Uterus (tissue), 4 donors: Measurements from ENCODE around the gene MAGI2. TPM values are rescaled to one million over a fixed set of nuclear protein-coding genes. Genes with fewer than 3 reads are reported as not detected.
"Not testable (repeated sequence)": the region's sequence is repeated elsewhere in the genome, so short reads cannot be mapped to it uniquely, and the experiment has no call there.

Source experiments
- DNase-seq, 2 donors: peaks; one replicate each; pipeline ENCODE4 v3.0.0-alpha.2; 2019 to 2020
- H3K27ac ChIP-seq, 2 donors: fragments of 200-600 bp; sonication (generic); 1 replicate in 1 of 2; 2 replicates in 1 of 2; pipeline ENCODE4 v1.5.1; 2016 to 2018
- H3K27me3 ChIP-seq, 2 donors: fragments of 200-600 bp; sonication (generic); one replicate each; pipeline ENCODE4 v1.5.1; 2018 to 2019; ENCODE audit warnings: control low read depth in 1 of 2
- H3K36me3 ChIP-seq, 2 donors: fragments of 200-600 bp; sonication (generic); one replicate each; pipeline ENCODE4 v1.5.1; 2019; ENCODE audit warnings: control low read depth in 1 of 2
- H3K4me1 ChIP-seq, 2 donors: fragments of 200-600 bp; sonication (generic); one replicate each; pipeline ENCODE4 v1.5.1; 2018 to 2019; ENCODE audit warnings: control low read depth in 1 of 2
- H3K4me3 ChIP-seq, 2 donors: fragments of 200-600 bp; sonication (generic); 1 replicate in 1 of 2; 2 replicates in 1 of 2; pipeline ENCODE4 v1.5.1; 2018 to 2019; ENCODE audit warnings: mild to moderate bottlenecking in 1 of 2
- H3K9me3 ChIP-seq, 2 donors: fragments of 200-600 bp; sonication (generic); one replicate each; pipeline ENCODE4 v1.5.1; 2019; ENCODE audit warnings: control low read depth in 1 of 2
- POLR2A ChIP-seq, 2 donors: fragments of 450-650 bp; IDR thresholded peaks; one replicate each; pipeline ENCODE4 v1.6.1; 2016; ENCODE audit warnings: antibody characterized with exemption in 2 of 2, mild to moderate bottlenecking in 1 of 2, moderate library complexity in 1 of 2
- intact Hi-C: fragments of 100-400 bp; cut with DNase I; formaldehyde crosslinking; loops from one replicate; pipeline ENCODE4 v1.15.1; 2023; ENCODE audit warnings: low total_unique reads
- total RNA-seq, 4 donors: library from RNA; depleted of rRNA in 3 of 4; stranded (reverse); fragments of >200 nt in 3 of 4; gene quantifications; one replicate each; pipeline versions ENCODE4 v1.1.0 to v1.2.4, GENCODE V29; 2014 to 2023
- TF ChIP-seq, protein P1 (sequence below), 4 experiments: fragments of 200-600 bp in 2 of 4; fragments of 450-650 bp in 2 of 4; sonication (generic) in 2 of 4; IDR thresholded peaks; one replicate each; pipeline ENCODE4 v1.5.1; 2016 to 2019; ENCODE audit warnings: antibody characterized with exemption in 4 of 4, mild to moderate bottlenecking in 2 of 4, moderate library complexity in 1 of 4
- donor health status: DM: yes; HTN: yes; CAD: no.

The MAGI2 gene
- total RNA-seq, 4 donors from 2014 or later = 5.3 to 23.2 (median 13.8) TPM

- Histone ChIP-seq H3K36me3 (no peaks in the 10 kb centered on the region), H3K4me1 (no peaks in the 10 kb centered on the region), H3K4me3 (no peak overlapping the region), H3K9me3 (no peaks in the 10 kb centered on the region), H3K27ac (no peak overlapping the region), H3K27me3 (no peaks in the 10 kb centered on the region)
- TF ChIP-seq, protein P1, sequence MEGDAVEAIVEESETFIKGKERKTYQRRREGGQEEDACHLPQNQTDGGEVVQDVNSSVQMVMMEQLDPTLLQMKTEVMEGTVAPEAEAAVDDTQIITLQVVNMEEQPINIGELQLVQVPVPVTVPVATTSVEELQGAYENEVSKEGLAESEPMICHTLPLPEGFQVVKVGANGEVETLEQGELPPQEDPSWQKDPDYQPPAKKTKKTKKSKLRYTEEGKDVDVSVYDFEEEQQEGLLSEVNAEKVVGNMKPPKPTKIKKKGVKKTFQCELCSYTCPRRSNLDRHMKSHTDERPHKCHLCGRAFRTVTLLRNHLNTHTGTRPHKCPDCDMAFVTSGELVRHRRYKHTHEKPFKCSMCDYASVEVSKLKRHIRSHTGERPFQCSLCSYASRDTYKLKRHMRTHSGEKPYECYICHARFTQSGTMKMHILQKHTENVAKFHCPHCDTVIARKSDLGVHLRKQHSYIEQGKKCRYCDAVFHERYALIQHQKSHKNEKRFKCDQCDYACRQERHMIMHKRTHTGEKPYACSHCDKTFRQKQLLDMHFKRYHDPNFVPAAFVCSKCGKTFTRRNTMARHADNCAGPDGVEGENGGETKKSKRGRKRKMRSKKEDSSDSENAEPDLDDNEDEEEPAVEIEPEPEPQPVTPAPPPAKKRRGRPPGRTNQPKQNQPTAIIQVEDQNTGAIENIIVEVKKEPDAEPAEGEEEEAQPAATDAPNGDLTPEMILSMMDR (IDR thresholded peaks at IDR 0.05) = no peak
- TF ChIP-seq POLR2A (IDR thresholded peaks at IDR 0.05) = no peak
- no peak for DNase-seq
- intact Hi-C loops = no loop called here
Observed at GRCh38 chr7:78993341-78993740, 460.1 kb downstream of the MAGI2 start.

DNA sequence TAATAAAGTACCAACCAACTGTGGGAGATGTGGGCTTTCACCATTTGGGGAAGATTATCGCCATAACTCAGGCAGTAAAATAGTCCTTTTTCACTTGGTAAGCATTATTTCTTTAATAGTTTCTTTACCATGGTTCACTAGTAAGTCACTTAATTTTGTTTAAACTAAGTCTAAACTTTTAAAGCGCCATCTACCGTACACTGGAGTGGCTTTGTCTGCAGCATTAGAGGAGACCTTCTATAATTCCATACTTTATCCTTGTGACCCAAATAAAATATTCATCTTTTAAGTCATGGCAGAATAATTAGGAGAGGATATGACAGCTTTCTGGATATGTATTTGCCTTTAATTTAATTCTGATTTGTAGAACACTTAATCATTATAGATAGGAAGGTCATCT lies 468.0 kb downstream of the MAGI2 start:
- no peak for DNase-seq
- TF ChIP-seq POLR2A (IDR thresholded peaks at IDR 0.05) = no peak
- TF ChIP-seq, protein P1 (IDR thresholded peaks at IDR 0.05) = no peak
- no peak overlapping the region for H3K27ac ChIP-seq
- intact Hi-C loops = no loop called here
- no peaks in the 10 kb centered on the region for H3K4me1 ChIP-seq
- H3K4me3 ChIP-seq = no peak overlapping the region
- no peaks in the 10 kb centered on the region for H3K27me3 ChIP-seq
- H3K9me3 ChIP-seq = no peaks in the 10 kb centered on the region
- no peaks in the 10 kb centered on the region for H3K36me3 ChIP-seq

GRCh38 chr7:78983483-78983882 lies 470.0 kb downstream of the MAGI2 start:
- TF ChIP-seq, protein P1 (IDR thresholded peaks at IDR 0.05) = no peak
- no peak for TF ChIP-seq POLR2A (IDR thresholded peaks at IDR 0.05)
- intact Hi-C loops = no loop called here
- Histone ChIP-seq H3K27me3 (no peaks in the 10 kb centered on the region), H3K27ac (no peak overlapping the region), H3K36me3 (no peaks in the 10 kb centered on the region), H3K9me3 (no peaks in the 10 kb centered on the region), H3K4me1 (no peaks in the 10 kb centered on the region), H3K4me3 (no peak overlapping the region)
- DNase-seq = no peak

- intact Hi-C loops = no loop called here
- H3K9me3 ChIP-seq = no peaks in the 10 kb centered on the region
- peaks cover 0 to 4% of the 10 kb centered on the region in 2 donors for H3K4me1 ChIP-seq
- no peaks in the 10 kb centered on the region for H3K36me3 ChIP-seq
- H3K27ac ChIP-seq = no peak overlapping the region
- TF ChIP-seq POLR2A (IDR thresholded peaks at IDR 0.05) = no peak
- TF ChIP-seq, protein P1 (IDR thresholded peaks at IDR 0.05) = no peak
- no peak for DNase-seq
- no peaks in the 10 kb centered on the region for H3K27me3 ChIP-seq
- no peak overlapping the region for H3K4me3 ChIP-seq
Observed at GRCh38 chr7:78970440-78970916, 483.0 kb downstream of the MAGI2 start.

- no peak overlapping the region for H3K4me3 ChIP-seq
- no peak overlapping the region for H3K27ac ChIP-seq
- DNase-seq = no peak
- H3K36me3 ChIP-seq = no peaks in the 10 kb centered on the region
- H3K27me3 ChIP-seq = no peaks in the 10 kb centered on the region
- H3K4me1 ChIP-seq = no peaks in the 10 kb centered on the region
- TF ChIP-seq, protein P1 (IDR thresholded peaks at IDR 0.05) = no peak
- TF ChIP-seq POLR2A (IDR thresholded peaks at IDR 0.05) = no peak
- intact Hi-C loops = no loop called here
- H3K9me3 ChIP-seq = no peaks in the 10 kb centered on the region
Observed at GRCh38 chr7:78968951-78969350, 484.5 kb downstream of the MAGI2 start.

- H3K9me3 ChIP-seq, H3K4me3 ChIP-seq, H3K4me1 ChIP-seq, H3K36me3 ChIP-seq, H3K27me3 ChIP-seq, H3K27ac ChIP-seq, intact Hi-C loops, DNase-seq: not testable (repeated sequence)
Observed at GRCh38 chr7:78967561-78967960, 485.9 kb downstream of the MAGI2 start.
